Naive thymus-derived CD4-positive, alpha-beta T cell (primary cell): ENCODE measurements around the gene PCDHGB5. TPM values are rescaled to one million over a fixed set of nuclear protein-coding genes. Genes with fewer than 3 reads are reported as not detected.

Experiments
- polyA plus RNA-seq, 2 donors: library from polyadenylated mRNA; unstranded; fragments of 300-500 nt; fragmentation: Illumina TruSeq; gene quantifications; one replicate each; pipeline ENCODE4 v1.2.3, GENCODE V29; 2021
- total RNA-seq, 6 experiments: library from RNA in 5 of 6; stranded (reverse) in 5 of 6; gene quantifications; 1 replicate in 5 of 6; 2 replicates in 1 of 6; pipeline ENCODE4 v1.2.3 and lab custom pipeline; 2021 to 2026

PCDHGB5 gene
- total and polyA plus RNA-seq, 7 experiments from 2014 or later = 0.09 to 0.49 (median 0.42) TPM

Other genes with a start within 250 kb of the PCDHGB5 start
Only the 30 nearest of the 37 such genes appear.
- 1 to 10 TPM in 1 of 5 experiments, not detected in 4; 1.2 TPM for gene PCDHB9, start 210.8 kb upstream of the PCDHGB5 start, total RNA-seq
- not detected for gene PCDHB9, start 210.8 kb upstream of the PCDHGB5 start, polyA plus RNA-seq
- gene PCDHB10, start 205.6 kb upstream of the PCDHGB5 start, total RNA-seq = under 1 TPM in 1 of 5 experiments, not detected in 4; 0.12 TPM
- not detected for gene PCDHB10, start 205.6 kb upstream of the PCDHGB5 start, polyA plus RNA-seq
- gene PCDHB11, start 198.3 kb upstream of the PCDHGB5 start, total RNA-seq = not detected
- gene PCDHB11, start 198.3 kb upstream of the PCDHGB5 start, polyA plus RNA-seq = not detected
- not detected for gene PCDHB12, start 189.2 kb upstream of the PCDHGB5 start, total RNA-seq
- not detected for gene PCDHB12, start 189.2 kb upstream of the PCDHGB5 start, polyA plus RNA-seq
- under 1 TPM in 1 of 5 experiments, not detected in 4; 0.08 TPM for gene PCDHB13, start 184.0 kb upstream of the PCDHGB5 start, total RNA-seq
- not detected for gene PCDHB13, start 184.0 kb upstream of the PCDHGB5 start, polyA plus RNA-seq
- not detected for gene PCDHB14, start 174.6 kb upstream of the PCDHGB5 start, total RNA-seq
- gene PCDHB14, start 174.6 kb upstream of the PCDHGB5 start, polyA plus RNA-seq = not detected
- under 1 TPM in 1 of 5 experiments, not detected in 4; 0.24 TPM for gene PCDHB15, start 152.6 kb upstream of the PCDHGB5 start, total RNA-seq
- not detected for gene PCDHB15, start 152.6 kb upstream of the PCDHGB5 start, polyA plus RNA-seq
- gene SLC25A2, start 93.9 kb upstream of the PCDHGB5 start, total RNA-seq = 1 to 10 TPM in 1 of 5 experiments, under 1 TPM in 4; 0.27 to 1.1 (median 0.41) TPM
- gene SLC25A2, start 93.9 kb upstream of the PCDHGB5 start, polyA plus RNA-seq = under 1 TPM in 1 of 2 donors, not detected in 1; 0.34 TPM
- 100 to 1,000 TPM in 2 of 5 experiments, 10 to 100 TPM in 3; 64.5 to 115 (median 84.9) TPM for gene TAF7, start 77.2 kb upstream of the PCDHGB5 start, total RNA-seq
- gene TAF7, start 77.2 kb upstream of the PCDHGB5 start, polyA plus RNA-seq = 100 to 1,000 TPM; 240 to 242 TPM
- gene PCDHGA1, start 67.4 kb upstream of the PCDHGB5 start, total RNA-seq = under 1 TPM; 0.08 to 0.54 (median 0.17) TPM
- gene PCDHGA1, start 67.4 kb upstream of the PCDHGB5 start, polyA plus RNA-seq = not detected
- under 1 TPM in 4 of 5 experiments, not detected in 1; 0.10 to 0.15 (median 0.11) TPM for gene PCDHGA2, start 59.2 kb upstream of the PCDHGB5 start, total RNA-seq
- not detected for gene PCDHGA2, start 59.2 kb upstream of the PCDHGB5 start, polyA plus RNA-seq
- gene PCDHGA3, start 54.1 kb upstream of the PCDHGB5 start, total RNA-seq = under 1 TPM in 1 of 5 experiments, not detected in 4; 0.24 TPM
- not detected for gene PCDHGA3, start 54.1 kb upstream of the PCDHGB5 start, polyA plus RNA-seq
- gene PCDHGB1, start 47.8 kb upstream of the PCDHGB5 start, total RNA-seq = under 1 TPM in 1 of 5 experiments, not detected in 4; 0.24 TPM
- not detected for gene PCDHGB1, start 47.8 kb upstream of the PCDHGB5 start, polyA plus RNA-seq
- gene PCDHGA4, start 42.9 kb upstream of the PCDHGB5 start, total RNA-seq = under 1 TPM in 4 of 5 experiments, not detected in 1; 0.11 to 0.63 (median 0.18) TPM
- under 1 TPM in 1 of 2 donors, not detected in 1; 0.20 TPM for gene PCDHGA4, start 42.9 kb upstream of the PCDHGB5 start, polyA plus RNA-seq
- 1 to 10 TPM in 1 of 5 experiments, under 1 TPM in 3, not detected in 1; 0.24 to 1.3 (median 0.36) TPM for gene PCDHGB2, start 38.0 kb upstream of the PCDHGB5 start, total RNA-seq
- not detected for gene PCDHGB2, start 38.0 kb upstream of the PCDHGB5 start, polyA plus RNA-seq
- gene PCDHGA5, start 33.8 kb upstream of the PCDHGB5 start, total RNA-seq = under 1 TPM; 0.11 to 0.34 (median 0.24) TPM
- not detected for gene PCDHGA5, start 33.8 kb upstream of the PCDHGB5 start, polyA plus RNA-seq
- gene PCDHGB3, start 27.7 kb upstream of the PCDHGB5 start, total RNA-seq = under 1 TPM; 0.24 to 0.59 (median 0.43) TPM
- under 1 TPM in 1 of 2 donors, not detected in 1; 0.13 TPM for gene PCDHGB3, start 27.7 kb upstream of the PCDHGB5 start, polyA plus RNA-seq
- under 1 TPM; 0.24 to 0.70 (median 0.35) TPM for gene PCDHGA6, start 24.1 kb upstream of the PCDHGB5 start, total RNA-seq
- gene PCDHGA6, start 24.1 kb upstream of the PCDHGB5 start, polyA plus RNA-seq = not detected
- under 1 TPM in 4 of 5 experiments, not detected in 1; 0.13 to 0.30 (median 0.19) TPM for gene PCDHGA7, start 15.2 kb upstream of the PCDHGB5 start, total RNA-seq
- gene PCDHGA7, start 15.2 kb upstream of the PCDHGB5 start, polyA plus RNA-seq = not detected
- under 1 TPM in 4 of 5 experiments, not detected in 1; 0.08 to 0.27 (median 0.24) TPM for gene PCDHGB4, start 10.2 kb upstream of the PCDHGB5 start, total RNA-seq
- gene PCDHGB4, start 10.2 kb upstream of the PCDHGB5 start, polyA plus RNA-seq = not detected
- under 1 TPM; 0.08 to 0.17 (median 0.13) TPM for gene PCDHGA8, start 5.3 kb upstream of the PCDHGB5 start, total RNA-seq
- not detected for gene PCDHGA8, start 5.3 kb upstream of the PCDHGB5 start, polyA plus RNA-seq
- gene PCDHGA9, start 4.8 kb downstream of the PCDHGB5 start, total RNA-seq = under 1 TPM in 4 of 5 experiments, not detected in 1; 0.16 to 0.41 (median 0.22) TPM
- gene PCDHGA9, start 4.8 kb downstream of the PCDHGB5 start, polyA plus RNA-seq = not detected
- under 1 TPM; 0.13 to 0.44 (median 0.19) TPM for gene PCDHGB6, start 10.1 kb downstream of the PCDHGB5 start, total RNA-seq
- gene PCDHGB6, start 10.1 kb downstream of the PCDHGB5 start, polyA plus RNA-seq = under 1 TPM; 0.05 to 0.12 TPM
- under 1 TPM; 0.11 to 0.39 (median 0.24) TPM for gene PCDHGA10, start 15.0 kb downstream of the PCDHGB5 start, total RNA-seq
- gene PCDHGA10, start 15.0 kb downstream of the PCDHGB5 start, polyA plus RNA-seq = under 1 TPM; 0.04 to 0.12 TPM
- under 1 TPM in 3 of 5 experiments, not detected in 2; 0.11 to 0.16 (median 0.13) TPM for gene PCDHGB7, start 19.7 kb downstream of the PCDHGB5 start, total RNA-seq
- gene PCDHGB7, start 19.7 kb downstream of the PCDHGB5 start, polyA plus RNA-seq = not detected
- gene PCDHGA11, start 23.1 kb downstream of the PCDHGB5 start, total RNA-seq = under 1 TPM in 4 of 5 experiments, not detected in 1; 0.16 to 0.29 (median 0.21) TPM
- gene PCDHGA11, start 23.1 kb downstream of the PCDHGB5 start, polyA plus RNA-seq = not detected
- under 1 TPM in 1 of 5 experiments, not detected in 4; 0.32 TPM for gene PCDHGA12, start 32.6 kb downstream of the PCDHGB5 start, total RNA-seq
- not detected for gene PCDHGA12, start 32.6 kb downstream of the PCDHGB5 start, polyA plus RNA-seq
- gene PCDHGC3, start 78.0 kb downstream of the PCDHGB5 start, total RNA-seq = under 1 TPM; 0.15 to 0.76 (median 0.16) TPM
- gene PCDHGC3, start 78.0 kb downstream of the PCDHGB5 start, polyA plus RNA-seq = under 1 TPM in 1 of 2 donors, not detected in 1; 0.14 TPM
- under 1 TPM in 1 of 5 experiments, not detected in 4; 0.22 TPM for gene PCDHGC4, start 87.1 kb downstream of the PCDHGB5 start, total RNA-seq
- not detected for gene PCDHGC4, start 87.1 kb downstream of the PCDHGB5 start, polyA plus RNA-seq
- gene PCDHGC5, start 91.1 kb downstream of the PCDHGB5 start, total RNA-seq = under 1 TPM in 1 of 5 experiments, not detected in 4; 0.13 TPM
- not detected for gene PCDHGC5, start 91.1 kb downstream of the PCDHGB5 start, polyA plus RNA-seq